D721Med (cell line): ENCODE data around the gene THSD4.

Source experiments
- DNase-seq: peaks from one replicate; pipeline ENCODE4 v3.0.0; 2011; ENCODE audit warnings: low spot score; ENCODE audit not compliant: insufficient read length
- FAIRE-seq: peaks from 2 replicates; lab custom pipeline; 2011; peaks lifted over from hg19 to GRCh38; lab: Jason Lieb, UNC
- TF ChIP-seq, protein P1 (sequence below): IDR thresholded peaks from 2 replicates; pipeline ENCODE4 v1.5.1; 2012; ENCODE audit warnings: mild to moderate bottlenecking, control low read depth; ENCODE audit not compliant: insufficient read depth; ENCODE audit errors: missing control alignments

THSD4 gene

DNA sequence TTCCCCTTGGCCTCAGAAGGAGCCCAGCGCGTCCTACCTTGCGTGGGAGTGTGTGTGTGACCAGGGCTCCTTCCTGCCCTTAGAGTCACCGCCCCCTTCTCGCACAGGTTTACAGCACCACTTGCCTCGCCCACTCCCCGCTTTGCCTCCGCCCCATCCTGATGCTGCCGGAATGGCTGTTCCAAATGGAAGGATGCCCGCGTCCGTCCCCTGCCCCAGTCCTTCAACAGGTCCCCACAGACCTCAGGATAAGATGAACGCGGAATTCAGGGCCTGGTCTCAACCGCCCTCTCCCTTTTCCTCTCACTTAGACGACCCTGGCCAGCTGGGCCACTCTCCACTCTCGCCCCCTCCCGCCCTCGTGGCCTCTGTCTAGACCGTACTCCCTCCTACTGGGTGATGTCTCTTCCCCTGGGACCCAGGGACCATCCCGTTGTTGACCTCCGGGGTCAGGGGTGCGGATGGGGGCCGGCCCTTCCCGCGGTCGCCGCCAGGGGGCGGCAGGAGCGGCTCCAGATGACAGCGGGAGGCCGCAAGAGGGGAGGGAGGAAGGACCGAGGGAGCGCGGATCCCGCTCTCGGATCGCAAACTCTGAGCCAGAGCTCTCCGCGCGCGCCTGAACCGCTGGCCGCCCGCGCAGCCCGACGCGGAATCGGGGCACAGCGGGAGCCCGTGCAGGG is at the start of gene THSD4:
Gene THSD4 (plus strand): TSS at position 585 of the 680 bp plus-strand sequence.
- DNase-seq (peak; percentile 88), FAIRE-seq (no peak)
- TF ChIP-seq, protein P1, sequence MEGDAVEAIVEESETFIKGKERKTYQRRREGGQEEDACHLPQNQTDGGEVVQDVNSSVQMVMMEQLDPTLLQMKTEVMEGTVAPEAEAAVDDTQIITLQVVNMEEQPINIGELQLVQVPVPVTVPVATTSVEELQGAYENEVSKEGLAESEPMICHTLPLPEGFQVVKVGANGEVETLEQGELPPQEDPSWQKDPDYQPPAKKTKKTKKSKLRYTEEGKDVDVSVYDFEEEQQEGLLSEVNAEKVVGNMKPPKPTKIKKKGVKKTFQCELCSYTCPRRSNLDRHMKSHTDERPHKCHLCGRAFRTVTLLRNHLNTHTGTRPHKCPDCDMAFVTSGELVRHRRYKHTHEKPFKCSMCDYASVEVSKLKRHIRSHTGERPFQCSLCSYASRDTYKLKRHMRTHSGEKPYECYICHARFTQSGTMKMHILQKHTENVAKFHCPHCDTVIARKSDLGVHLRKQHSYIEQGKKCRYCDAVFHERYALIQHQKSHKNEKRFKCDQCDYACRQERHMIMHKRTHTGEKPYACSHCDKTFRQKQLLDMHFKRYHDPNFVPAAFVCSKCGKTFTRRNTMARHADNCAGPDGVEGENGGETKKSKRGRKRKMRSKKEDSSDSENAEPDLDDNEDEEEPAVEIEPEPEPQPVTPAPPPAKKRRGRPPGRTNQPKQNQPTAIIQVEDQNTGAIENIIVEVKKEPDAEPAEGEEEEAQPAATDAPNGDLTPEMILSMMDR, result peak; percentile 56

DNA sequence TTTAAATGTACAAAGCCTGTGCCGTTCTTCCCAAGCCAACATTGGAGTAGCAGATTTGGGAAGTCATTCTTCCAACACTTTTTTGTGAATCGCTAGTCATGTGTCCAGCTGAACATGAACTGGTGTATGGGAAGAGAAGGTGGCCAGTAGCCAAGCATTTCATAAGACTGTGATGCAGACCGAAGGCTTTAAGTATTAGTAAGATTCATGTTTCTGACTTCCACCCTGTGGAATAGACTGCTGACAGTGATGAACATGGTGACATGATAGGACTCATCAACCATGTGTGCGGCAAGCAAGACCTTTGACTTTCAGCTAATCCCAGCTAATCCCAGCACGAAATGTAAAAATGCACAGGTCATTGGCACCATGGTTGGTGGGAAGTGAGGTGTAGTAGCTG is 48.3 kb upstream of the THSD4 start:
- FAIRE-seq, result no peak
- no peak for DNase-seq
- TF ChIP-seq, protein P1, result no peak

DNA sequence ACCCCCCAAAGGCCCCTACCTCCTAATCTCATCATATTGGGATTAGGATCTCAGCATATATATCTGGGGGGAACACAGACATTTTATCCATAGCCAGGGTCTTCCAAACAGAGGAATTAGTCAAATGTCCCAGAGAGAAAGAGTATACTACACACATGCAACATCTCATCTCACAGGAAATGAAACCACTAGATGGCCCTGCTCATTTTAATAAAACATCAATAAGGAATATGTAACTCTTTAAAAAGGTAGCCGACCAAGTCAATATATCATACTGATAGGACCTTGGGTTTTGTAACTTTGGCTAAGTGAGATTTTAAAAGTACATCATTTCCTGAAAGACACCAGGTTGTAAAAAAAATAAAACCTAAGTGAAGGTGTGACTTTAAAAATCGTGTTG is 45.6 kb upstream of the THSD4 start:
- TF ChIP-seq, protein P1, result no peak
- FAIRE-seq, result no peak
- no peak for DNase-seq

DNA sequence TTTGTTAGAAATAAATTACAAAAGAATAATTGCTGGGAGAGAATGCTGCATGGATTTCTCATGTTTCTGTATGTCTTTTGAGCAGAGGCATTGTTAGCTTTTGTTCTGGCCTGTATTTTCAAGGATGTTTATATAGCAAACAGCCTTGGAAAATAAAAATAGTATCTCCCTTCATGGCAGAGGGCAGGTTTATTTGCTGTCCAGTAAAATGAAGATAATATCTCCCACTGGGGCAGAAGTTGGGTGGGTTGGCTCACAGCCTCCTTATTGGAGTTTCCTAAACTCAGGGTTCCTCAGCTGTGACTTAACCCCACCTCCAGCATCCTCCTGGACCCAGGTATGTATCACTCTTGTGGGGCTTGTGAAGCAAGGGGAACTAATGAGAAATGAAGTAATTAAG is 43.7 kb upstream of the THSD4 start:
- TF ChIP-seq, protein P1, result no peak
- FAIRE-seq (no peak), DNase-seq (no peak)

DNA sequence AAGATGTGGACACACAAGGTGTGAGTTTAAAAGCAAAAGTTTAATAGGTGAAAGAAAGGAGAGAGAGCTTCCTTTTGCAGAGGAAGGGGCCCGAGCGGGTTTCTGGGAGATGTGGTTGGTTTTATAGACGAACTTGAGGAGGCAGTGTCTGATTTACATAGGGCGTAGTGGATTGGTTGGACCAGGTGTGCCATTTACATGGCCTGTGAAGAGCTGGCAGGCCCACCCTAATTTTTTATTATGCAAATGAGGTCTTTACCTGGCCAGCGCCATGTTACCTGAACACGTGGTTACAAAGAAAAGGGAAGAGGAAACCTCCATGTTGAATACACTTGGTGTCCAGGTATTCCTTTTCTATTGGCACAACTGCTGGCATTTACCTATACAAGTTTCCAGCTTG is 42.8 kb upstream of the THSD4 start:
- TF ChIP-seq, protein P1, result no peak
- FAIRE-seq (no peak), DNase-seq (no peak)

DNA sequence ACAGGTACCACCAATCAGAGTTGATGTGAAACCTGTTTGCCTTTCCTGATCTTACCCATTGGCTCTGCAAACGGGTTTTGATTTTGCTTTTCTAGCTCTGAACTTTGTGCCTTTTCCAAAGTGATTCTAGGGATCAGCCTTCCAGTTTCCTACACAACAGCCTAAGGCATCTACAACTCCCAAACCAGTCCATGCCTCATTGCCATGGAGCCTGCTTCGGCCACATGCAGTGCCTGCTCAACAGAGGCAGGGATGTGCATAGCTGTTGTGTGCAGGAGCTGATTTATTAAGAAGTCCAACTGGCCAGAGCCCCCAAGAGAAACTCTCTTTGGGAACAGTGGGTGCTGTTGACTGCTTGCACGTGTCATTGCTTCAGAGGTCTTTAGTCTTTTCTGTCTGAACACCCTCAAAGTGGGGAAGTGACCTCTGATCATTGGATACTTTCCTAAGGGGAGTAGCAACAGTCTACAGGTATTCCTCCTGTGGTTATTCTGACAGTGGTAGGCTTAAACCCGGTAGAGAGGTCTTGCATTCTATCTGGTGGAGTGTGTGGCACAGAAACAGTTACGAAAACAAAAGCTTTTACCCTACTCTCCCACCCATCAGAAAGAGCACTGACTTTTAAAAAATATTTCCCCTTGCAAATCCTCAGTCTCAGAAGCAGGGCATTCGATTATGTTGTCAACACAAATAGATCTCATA is 36.6 kb upstream of the THSD4 start:
- FAIRE-seq, result no peak
- TF ChIP-seq, protein P1, result no peak
- DNase-seq, result no peak
